ENCODE measurements around the gene RNF115.
A peak's percentile ranks its signal among the peaks of the same experiment; 100 is the strongest.

The RNF115 gene

GRCh38 chr1:145759721-145760120 lies 64.2 kb downstream of the RNF115 start:
- H3K27ac ChIP-seq: no peak overlapping the region
- no peak for TF ChIP-seq CTCF (conservative IDR thresholded peaks at IDR 0.05; ENCODE audit: low read depth)
- ChIA-PET CTCF (interaction anchor here (0.9 kb wide), 1 partner anchor 16 kb away, joined by 3 read pairs; no protein-coding TSS in a partner anchor), POLR2A (ENCODE audit: low non-redundant PET) (no interaction called here)
- DNase-seq (ENCODE audit: low spot score): no peak

GRCh38 chr1:145758575-145758974 lies 65.3 kb downstream of the RNF115 start:
- no peak for TF ChIP-seq CTCF (conservative IDR thresholded peaks at IDR 0.05; ENCODE audit: low read depth)
- DNase-seq (ENCODE audit: low spot score): no peak
- POLR2A ChIA-PET (ENCODE audit: low non-redundant PET): no interaction called here
- CTCF ChIA-PET: interaction anchor here (0.6 kb wide), 1 partner anchor 147 kb away, joined by 4 read pairs; no protein-coding TSS in a partner anchor
- H3K27ac ChIP-seq: no peak overlapping the region

GRCh38 chr1:145758116-145758515 lies 65.8 kb downstream of the RNF115 start:
- TF ChIP-seq CTCF (conservative IDR thresholded peaks at IDR 0.05; ENCODE audit: low read depth): no peak
- POLR2A ChIA-PET (ENCODE audit: low non-redundant PET): no interaction called here
- no peak overlapping the region for H3K27ac ChIP-seq
- DNase-seq (ENCODE audit: low spot score): no peak
- CTCF ChIA-PET: interaction anchor here (0.6 kb wide), 2 partner anchors 148 to 219 kb away, joined by 4 read pairs; no protein-coding TSS in a partner anchor

GRCh38 chr1:145757420-145757819 lies 66.5 kb downstream of the RNF115 start:
- no peak for TF ChIP-seq CTCF (conservative IDR thresholded peaks at IDR 0.05; ENCODE audit: low read depth)
- no peak overlapping the region for H3K27ac ChIP-seq
- DNase-seq (ENCODE audit: low spot score): no peak
- POLR2A ChIA-PET (ENCODE audit: low non-redundant PET): no interaction called here
- CTCF ChIA-PET: interaction anchor here (0.6 to 0.7 kb wide), 2 partner anchors 86 to 220 kb away, joined by 3 to 4 read pairs; no protein-coding TSS in a partner anchor

- ChIA-PET CTCF (interaction anchor here (0.6 kb wide), 3 partner anchors 12 to 76 kb away, joined by 3 to 5 read pairs (median 3); no protein-coding TSS in a partner anchor), POLR2A (ENCODE audit: low non-redundant PET) (no interaction called here)
- peak overlapping the region; percentile 83 for H3K27ac ChIP-seq
- TF ChIP-seq CTCF (conservative IDR thresholded peaks at IDR 0.05; ENCODE audit: low read depth): no peak
- DNase-seq (ENCODE audit: low spot score): peak; percentile 19
Measured at GRCh38 chr1:145751491-145752037, 72.3 kb downstream of the RNF115 start.

- no peak for DNase-seq (ENCODE audit: low spot score)
- ChIA-PET CTCF (no interaction called here), POLR2A (ENCODE audit: low non-redundant PET) (no interaction called here)
- H3K27ac ChIP-seq: no peak overlapping the region
- no peak for TF ChIP-seq CTCF (conservative IDR thresholded peaks at IDR 0.05; ENCODE audit: low read depth)
Measured at GRCh38 chr1:145750426-145750825, 73.5 kb downstream of the RNF115 start.

All from RWPE1 (cell line).